ENCODE results near the gene RAD23B.
"Not testable (repeated sequence)": the region's sequence is repeated elsewhere in the genome, so short reads cannot be mapped to it uniquely, and the experiment has no call there.

The RAD23B gene

GRCh38 chr9:107282759-107283622 lies at the start of gene RAD23B:
Gene RAD23B (plus strand): TSS chr9:107283279. CDS start chr9:107283630, 351 bp downstream.
- DNase-seq (peak; percentile 99), ATAC-seq (peak; percentile 91)

GRCh38 chr9:107235765-107236442 lies 47.2 kb upstream of the RAD23B start:
- ATAC-seq: no peak
- no peak for DNase-seq

- ATAC-seq (peak; percentile 72), DNase-seq (no peak)
Measured at GRCh38 chr9:107237873-107238272, 45.2 kb upstream of the RAD23B start.

- no peak for DNase-seq
- no peak for ATAC-seq
Measured at GRCh38 chr9:107239474-107239873, 43.6 kb upstream of the RAD23B start.

GRCh38 chr9:107240260-107240659 lies 42.8 kb upstream of the RAD23B start:
- no peak for DNase-seq
- ATAC-seq: no peak

GRCh38 chr9:107242073-107243030 lies 40.7 kb upstream of the RAD23B start:
- DNase-seq (no peak), ATAC-seq (peak; percentile 50)

- ATAC-seq (peak; percentile 92), DNase-seq (peak; percentile 28)
Measured at GRCh38 chr9:107243742-107244141, 39.3 kb upstream of the RAD23B start.

- ATAC-seq (no peak), DNase-seq (peak; percentile 40)
Measured at GRCh38 chr9:107246259-107247254, 36.5 kb upstream of the RAD23B start.

- ATAC-seq (no peak), DNase-seq (no peak)
Measured at GRCh38 chr9:107248714-107249113, 34.4 kb upstream of the RAD23B start.

- ATAC-seq (no peak), DNase-seq (no peak)
Measured at GRCh38 chr9:107249131-107249533, 33.9 kb upstream of the RAD23B start.

- no peak for DNase-seq
- ATAC-seq: no peak
Measured at GRCh38 chr9:107249665-107250285, 33.3 kb upstream of the RAD23B start.

GRCh38 chr9:107251756-107252322 lies 31.2 kb upstream of the RAD23B start:
- no peak for DNase-seq
- no peak for ATAC-seq

GRCh38 chr9:107258919-107259318 lies 24.2 kb upstream of the RAD23B start:
- DNase-seq (no peak), ATAC-seq (no peak)

GRCh38 chr9:107259751-107260313 lies 23.2 kb upstream of the RAD23B start:
- ATAC-seq, DNase-seq: not testable (repeated sequence)

GRCh38 chr9:107260437-107261081 lies 22.5 kb upstream of the RAD23B start:
- DNase-seq (no peak), ATAC-seq (peak; percentile 89)

GRCh38 chr9:107261106-107261505 lies 22.0 kb upstream of the RAD23B start:
- ATAC-seq: no peak
- DNase-seq: no peak

- ATAC-seq: no peak
- DNase-seq: no peak
Measured at GRCh38 chr9:107263289-107263688, 19.8 kb upstream of the RAD23B start.

GRCh38 chr9:107266624-107267368 lies 16.3 kb upstream of the RAD23B start:
- DNase-seq: no peak
- ATAC-seq: no peak

GRCh38 chr9:107268560-107268959 lies 14.5 kb upstream of the RAD23B start:
- ATAC-seq: no peak
- DNase-seq: no peak
